Sigmoid colon (tissue), 4 donors: ENCODE data around the gene ACTA2.

Experiments used
- CTCF ChIP-seq, 4 experiments: fragments of 450-650 bp in 3 of 4; fragments of 200-600 bp in 1 of 4; IDR thresholded peaks; one replicate each; pipeline ENCODE4 v1.5.1; 2016 to 2019; ENCODE audit warnings: antibody characterized with exemption in 4 of 4, mild to moderate bottlenecking in 3 of 4, moderate library complexity in 2 of 4
- EP300 ChIP-seq, 4 donors: sonication (generic); formaldehyde crosslinking; IDR thresholded peaks; one replicate each; pipeline ENCODE4 v1.6.1; 2017; ENCODE audit warnings: antibody characterized with exemption in 4 of 4
- POLR2A ChIP-seq, 2 donors: fragments of 450-650 bp; IDR thresholded peaks; one replicate each; pipeline ENCODE4 v1.6.1; 2016; ENCODE audit warnings: antibody characterized with exemption in 2 of 2, mild to moderate bottlenecking in 2 of 2, moderate library complexity in 2 of 2
- POLR2AphosphoS5 ChIP-seq, 4 donors: sonication (generic); formaldehyde crosslinking; IDR thresholded peaks; one replicate each; pipeline ENCODE4 v1.6.1; 2017; ENCODE audit warnings: antibody characterized with exemption in 4 of 4

GRCh38 chr10:88920198-88920597, 32.4 kb downstream of the ACTA2 start:
- TF ChIP-seq POLR2A (IDR thresholded peaks at IDR 0.05) (no peak), CTCF (IDR thresholded peaks at IDR 0.05) (no peak), POLR2AphosphoS5 (IDR thresholded peaks at IDR 0.05) (no peak), EP300 (IDR thresholded peaks at IDR 0.05) (no peak)
